ENCODE measurements around the gene VIPR2. TPM values are rescaled to one million over a fixed set of nuclear protein-coding genes. Genes with fewer than 3 reads are reported as not detected.

The VIPR2 gene
- polyA plus RNA-seq, 1 experiment = not detected

DNA sequence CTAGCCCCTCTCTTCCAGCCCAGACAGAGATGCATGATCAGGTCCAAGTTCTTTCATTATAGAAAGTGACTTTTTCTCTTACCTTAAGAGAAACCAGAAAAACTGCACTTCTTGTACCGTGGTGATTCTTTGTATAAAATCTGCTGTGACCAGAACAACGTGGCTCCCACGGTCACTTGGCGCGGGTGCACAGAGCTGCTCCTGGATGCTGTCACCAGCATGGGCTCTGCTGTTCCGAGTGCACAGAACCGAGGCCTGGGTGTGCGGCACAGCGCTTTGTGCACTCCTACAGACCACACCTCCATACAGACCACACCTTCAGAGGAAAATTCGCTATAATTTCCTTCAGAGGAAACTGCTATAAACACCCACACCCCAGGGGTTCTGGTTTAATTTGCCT, 26.0 kb downstream of the VIPR2 start:
- no peaks in the 10 kb centered on the region for H3K27me3 ChIP-seq (ENCODE audit: control insufficient read depth, insufficient read depth, low read length)
- no peak for TF ChIP-seq CTCF (IDR thresholded peaks at IDR 0.05; ENCODE audit: insufficient read depth, low read depth, low read length)
- H3K36me3 ChIP-seq (ENCODE audit: control insufficient read depth, insufficient read depth, low read length) = no peaks in the 10 kb centered on the region
- POLR2A ChIA-PET = no interaction called here
- CTCF ChIA-PET = interaction anchor here (1.1 kb wide), 1 partner anchor 9 kb away, joined by 3 read pairs; no protein-coding TSS in a partner anchor
- H3K4me3 ChIP-seq (ENCODE audit: low read depth, low read length) = no peak overlapping the region
- no peak for DNase-seq (ENCODE audit: low read depth)

DNA sequence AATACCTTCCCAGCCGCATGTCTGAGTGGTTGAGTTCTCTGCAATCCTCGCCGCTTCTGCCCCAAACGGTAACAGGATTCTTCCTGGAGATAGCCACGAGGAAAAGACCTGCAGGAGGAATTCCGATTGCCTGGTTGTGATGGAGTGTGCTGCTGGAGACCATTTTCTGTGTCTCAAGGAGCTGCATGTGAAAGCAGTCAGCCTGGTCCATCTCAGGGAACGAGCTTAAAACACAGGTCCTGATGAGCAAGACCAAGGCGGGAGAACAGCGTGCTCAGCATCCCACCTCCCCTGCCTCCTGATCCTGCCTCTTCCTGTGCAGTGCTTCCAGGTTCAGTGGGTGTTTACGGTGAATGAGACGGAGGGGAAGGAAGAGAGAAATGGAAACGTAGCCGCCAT, 26.5 kb downstream of the VIPR2 start:
- ChIA-PET CTCF (interaction anchor here (1.1 kb wide), 1 partner anchor 9 kb away, joined by 3 read pairs; no protein-coding TSS in a partner anchor), POLR2A (no interaction called here)
- DNase-seq (ENCODE audit: low read depth) = no peak
- no peaks in the 10 kb centered on the region for H3K36me3 ChIP-seq (ENCODE audit: control insufficient read depth, insufficient read depth, low read length)
- no peak for TF ChIP-seq CTCF (IDR thresholded peaks at IDR 0.05; ENCODE audit: insufficient read depth, low read depth, low read length)
- no peak overlapping the region for H3K4me3 ChIP-seq (ENCODE audit: low read depth, low read length)
- H3K27me3 ChIP-seq (ENCODE audit: control insufficient read depth, insufficient read depth, low read length) = no peaks in the 10 kb centered on the region

- no peak for DNase-seq (ENCODE audit: low read depth)
- Histone ChIP-seq H3K27me3 (ENCODE audit: control insufficient read depth, insufficient read depth, low read length) (no peaks in the 10 kb centered on the region), H3K4me3 (ENCODE audit: low read depth, low read length) (no peak overlapping the region), H3K36me3 (ENCODE audit: control insufficient read depth, insufficient read depth, low read length) (no peaks in the 10 kb centered on the region)
- POLR2A ChIA-PET = no interaction called here
- TF ChIP-seq CTCF (IDR thresholded peaks at IDR 0.05; ENCODE audit: insufficient read depth, low read depth, low read length) = no peak
- CTCF ChIA-PET = interaction anchor here (1.1 kb wide), 1 partner anchor 8 kb away, joined by 3 read pairs; no protein-coding TSS in a partner anchor
Observed at GRCh38 chr7:159117366-159118196, 27.1 kb downstream of the VIPR2 start.

GRCh38 chr7:159116581-159117339, 27.9 kb downstream of the VIPR2 start:
- no peak for DNase-seq (ENCODE audit: low read depth)
- H3K27me3 ChIP-seq (ENCODE audit: control insufficient read depth, insufficient read depth, low read length) = no peaks in the 10 kb centered on the region
- no peak for TF ChIP-seq CTCF (IDR thresholded peaks at IDR 0.05; ENCODE audit: insufficient read depth, low read depth, low read length)
- ChIA-PET CTCF (no interaction called here), POLR2A (no interaction called here)
- H3K36me3 ChIP-seq (ENCODE audit: control insufficient read depth, insufficient read depth, low read length) = no peaks in the 10 kb centered on the region
- H3K4me3 ChIP-seq (ENCODE audit: low read depth, low read length) = no peak overlapping the region
